CD14-positive monocyte (primary cell): ENCODE measurements around the gene PFAS. TPM values are rescaled to one million over a fixed set of nuclear protein-coding genes. Genes with fewer than 3 reads are reported as not detected.

Experiments
- DNase-seq, 3 donors: peaks; one replicate each; pipeline ENCODE4 v3.0.0-alpha.2; 2011 to 2022
- H2AFZ ChIP-seq: 2 replicates; pipeline ENCODE4 v1.6.0; 2012; ENCODE audit warnings: mild to moderate bottlenecking, low read depth, low read length, inconsistent platforms; ENCODE audit not compliant: insufficient read depth, poor library complexity, severe bottlenecking
- H3K27ac ChIP-seq, 2 donors: 1 replicate in 1 of 2; 2 replicates in 1 of 2; pipeline ENCODE4 v1.5.1; 2012 to 2013; ENCODE audit warnings: low read length in 2 of 2, control low read depth in 1 of 2, inconsistent platforms in 1 of 2, low read depth in 1 of 2, mild to moderate bottlenecking in 1 of 2
- H3K27me3 ChIP-seq, 2 donors: one replicate each; pipeline versions ENCODE4 v1.6.0 to v1.6.1; 2011 to 2013; ENCODE audit warnings: low read length in 2 of 2; ENCODE audit not compliant: control insufficient read depth in 2 of 2, insufficient read depth in 2 of 2
- H3K36me3 ChIP-seq, 2 donors: replicated peaks in 1 of 2; 1 replicate in 1 of 2; 2 replicates in 1 of 2; pipeline versions ENCODE4 v1.5.1 to v1.6.1; 2012 to 2013; ENCODE audit warnings: low read length in 2 of 2, control low read depth in 1 of 2, inconsistent platforms in 1 of 2, mild to moderate bottlenecking in 1 of 2; ENCODE audit not compliant: insufficient read depth in 2 of 2, control insufficient read depth in 1 of 2
- H3K4me1 ChIP-seq, 2 donors: 1 replicate in 1 of 2; 2 replicates in 1 of 2; pipeline versions ENCODE4 v1.5.1 to v1.6.1; 2012 to 2013; ENCODE audit warnings: low read length in 2 of 2, control low read depth in 1 of 2, inconsistent platforms in 1 of 2, mild to moderate bottlenecking in 1 of 2, moderate library complexity in 1 of 2; ENCODE audit not compliant: insufficient read depth in 2 of 2, control insufficient read depth in 1 of 2
- H3K4me2 ChIP-seq: replicated peaks from 2 replicates; pipeline ENCODE3; 2012; ENCODE audit warnings: low read length, moderate library complexity, mild to moderate bottlenecking; ENCODE audit not compliant: poor library complexity, severe bottlenecking; ENCODE audit errors: extremely low read depth
- H3K4me3 ChIP-seq, 3 experiments: fragments of 200-600 bp in 1 of 3; sonication (generic) in 1 of 3; replicated peaks in 1 of 3; 1 replicate in 2 of 3; 2 replicates in 1 of 3; pipeline ENCODE4 v1.5.1; 2011 to 2013; ENCODE audit warnings: low read length in 3 of 3, mild to moderate bottlenecking in 3 of 3, control low read depth in 2 of 3, low read depth in 2 of 3, inconsistent platforms in 1 of 3, moderate library complexity in 1 of 3
- H3K79me2 ChIP-seq: 2 replicates; pipeline ENCODE4 v1.6.0; 2012; ENCODE audit warnings: mild to moderate bottlenecking, control low read depth, inconsistent platforms, low read length, moderate library complexity; ENCODE audit not compliant: insufficient read depth
- H3K9ac ChIP-seq: 2 replicates; pipeline ENCODE4 v1.6.0; 2017; ENCODE audit warnings: low read length, mild to moderate bottlenecking; ENCODE audit not compliant: insufficient read depth, poor library complexity, severe bottlenecking
- H3K9me3 ChIP-seq, 2 donors: replicated peaks in 1 of 2; 1 replicate in 1 of 2; 2 replicates in 1 of 2; pipeline versions ENCODE4 v1.5.1 to v1.6.1; 2012 to 2013; ENCODE audit warnings: low read length in 2 of 2, control low read depth in 1 of 2; ENCODE audit not compliant: control insufficient read depth in 1 of 2, insufficient read depth in 1 of 2
- H4K20me1 ChIP-seq: 2 replicates; pipeline ENCODE4 v1.6.0; 2012; ENCODE audit warnings: mild to moderate bottlenecking, low read length, control low read depth, moderate library complexity; ENCODE audit not compliant: insufficient read depth
- H3K27ac Mint-ChIP-seq, 7 donors: one replicate each; pipeline ENCODE4 v1.8.0; 2020; ENCODE audit warnings: mild to moderate bottlenecking in 7 of 7, mixed read lengths in 7 of 7, moderate library complexity in 6 of 7, inconsistent platforms in 2 of 7
- H3K27me3 Mint-ChIP-seq, 3 donors: one replicate each; pipeline ENCODE4 v1.8.0; 2021 to 2022; ENCODE audit warnings: low read depth in 3 of 3, mild to moderate bottlenecking in 3 of 3, mixed read lengths in 3 of 3, moderate library complexity in 3 of 3, inconsistent platforms in 1 of 3
- H3K36me3 Mint-ChIP-seq, 2 donors: one replicate each; pipeline ENCODE4 v1.8.0; 2020; ENCODE audit warnings: mixed read lengths in 2 of 2, inconsistent platforms in 1 of 2, mild to moderate bottlenecking in 1 of 2
- H3K4me1 Mint-ChIP-seq: one replicate; pipeline ENCODE4 v1.8.0; 2020; ENCODE audit warnings: mild to moderate bottlenecking, mixed read lengths
- H3K4me3 Mint-ChIP-seq, 2 donors: one replicate each; pipeline ENCODE4 v1.8.0; 2020; ENCODE audit warnings: mild to moderate bottlenecking in 2 of 2, mixed read lengths in 2 of 2, moderate library complexity in 1 of 2
- H3K9me3 Mint-ChIP-seq, 7 donors: one replicate each; pipeline ENCODE4 v1.8.0; 2020 to 2022; ENCODE audit warnings: mixed read lengths in 7 of 7, mild to moderate bottlenecking in 6 of 7, moderate library complexity in 6 of 7, inconsistent platforms in 2 of 7
- CTCF ChIP-seq: fragments of 200-600 bp; IDR thresholded peaks from one replicate; pipeline ENCODE4 v1.8.0; 2022; ENCODE audit warnings: antibody characterized with exemption, mild to moderate bottlenecking
- WGBS: methylation state at CpG from one replicate; pipeline ENCODE4 v1.1.5; 2013; ENCODE audit warnings: missing lambda C conversion rate; ENCODE audit not compliant: insufficient coverage; 5-methylcytosine and 5-hydroxymethylcytosine counted together
- intact Hi-C, 2 donors: fragments of 100-400 bp; cut with micrococcal nuclease; formaldehyde crosslinking; loops; one replicate each; pipeline versions ENCODE4 v1.15.0 to v1.15.1; 2023
- polyA minus RNA-seq: library from RNA; depleted of rRNA, polyadenylated mRNA; stranded (reverse); fragments of >200 nt; gene quantifications from 2 replicates; pipeline ENCODE4 v1.2.3, GENCODE V29; 2012
- polyA plus RNA-seq, 3 donors: library from polyadenylated mRNA; depleted of rRNA in 1 of 3; unstranded in 2 of 3; stranded (reverse) in 1 of 3; fragments of 300-500 nt in 2 of 3; fragments of >200 nt in 1 of 3; fragmentation: Illumina TruSeq in 2 of 3; gene quantifications; 1 replicate in 2 of 3; 2 replicates in 1 of 3; pipeline ENCODE4 v1.2.3, GENCODE V29; 2012 to 2021
- total RNA-seq, 12 experiments: library from RNA in 1 of 12; stranded (reverse) in 1 of 12; fragments of 120-200 nt in 1 of 12; gene quantifications; one replicate each; pipeline ENCODE4 v1.2.4 and lab custom pipeline; 2013 to 2026; ENCODE audit warnings: mixed read lengths in 6 of 12, inconsistent platforms in 1 of 12

PFAS gene
- total RNA-seq (2013) = 7.6 TPM
- polyA plus RNA-seq (10 to 100 TPM in 1 of 3 donors, 1 to 10 TPM in 2; 4.1 to 12.8 (median 4.4) TPM), polyA minus RNA-seq (6.7 and 9.8 TPM in 2 replicates), total RNA-seq (lab: John Stamatoyannopoulos, UW) (1.6 to 11.5 (median 7.1) reads per million in 11 experiments)

DNA sequence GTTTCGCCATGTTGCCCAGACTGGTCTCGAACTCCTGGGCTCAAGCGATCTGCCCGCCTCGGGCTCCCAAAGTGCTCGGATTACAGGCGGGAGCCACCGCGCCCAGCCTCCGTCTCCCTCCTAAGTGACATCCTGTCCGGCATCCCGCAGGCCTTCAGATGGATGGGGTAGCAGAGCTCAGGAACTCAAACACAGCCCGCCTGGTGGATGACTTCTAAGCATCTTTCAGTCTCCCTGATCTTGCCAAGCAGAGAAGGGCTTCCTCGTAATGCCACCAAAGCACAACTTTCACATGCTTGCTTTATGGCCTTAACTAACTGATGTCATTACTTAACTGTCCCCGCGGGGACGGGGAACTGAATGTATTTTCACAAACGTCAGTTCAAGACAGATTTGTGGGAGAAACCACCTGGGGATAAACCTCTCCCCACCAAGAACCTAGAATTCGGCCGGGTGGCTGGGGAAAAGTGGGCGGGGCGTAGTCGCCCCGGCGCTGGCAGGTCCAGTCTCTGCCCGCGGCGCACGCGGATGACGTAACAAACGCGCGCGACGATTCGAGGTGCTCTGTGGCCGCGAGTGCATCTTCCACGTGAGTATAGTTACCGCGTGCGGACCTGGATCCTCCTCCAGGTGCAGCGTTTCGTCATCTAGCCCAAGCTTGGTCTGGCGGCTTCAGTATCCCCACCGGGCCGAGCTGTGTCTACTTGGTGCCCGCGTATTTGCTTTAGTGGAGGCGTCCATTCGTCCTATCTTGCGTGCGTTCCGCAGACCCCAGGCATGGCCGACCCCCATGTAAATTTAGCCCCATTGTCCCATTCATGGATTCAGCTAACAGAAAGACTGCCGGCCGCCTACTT is at the start of gene PFAS:
Gene PFAS (plus strand): TSS at position 539 of the 857 bp plus-strand sequence. CDS start 4,649 bp downstream, outside the sequence.
- Mint-ChIP-seq H3K4me3 (peak within 1 kb of the TSS; percentile 95 to 98), H3K27ac (peak within 1 kb of the TSS; percentile 97 to 100 (median 99)), H3K9me3 (peaks cover 0 to 4% (median 0%) of the 10 kb centered on the region in 7 donors), H3K27me3 (no peaks in the 10 kb centered on the region), H3K4me1 (peaks cover 32% of the 10 kb centered on the region), H3K36me3 (peaks cover 4 to 18% of the 10 kb centered on the region in 2 donors)
- peak; percentile 93 to 95 (median 95) for DNase-seq
- no peaks in the 10 kb centered on the region for H4K20me1 ChIP-seq
- WGBS = under 1% methylated on average over 50 of the region's 58 CpGs
- intact Hi-C loops = loop anchor here (1.0 to 10.0 kb wide), 5 partner anchors 23 to 64 kb away; partner anchors contain the start of genes AURKB (in 2 of the 2) and RANGRF (in 1 of the 2)
- TF ChIP-seq CTCF = no peak
- peak within 1 kb of the TSS; percentile 83 for H3K4me2 ChIP-seq
- peak within 1 kb of the TSS; percentile 61 to 88 (median 61) for H3K4me3 ChIP-seq
- peaks cover 49% of the 10 kb centered on the region for H3K79me2 ChIP-seq
- H3K4me1 ChIP-seq = peaks cover 16 to 23% of the 10 kb centered on the region in 2 donors
- no peaks in the 10 kb centered on the region for H3K36me3 ChIP-seq
- H2AFZ ChIP-seq = peak within 1 kb of the TSS; percentile 94
- peak within 1 kb of the TSS; percentile 94 to 95 for H3K27ac ChIP-seq
- H3K9ac ChIP-seq = peak within 1 kb of the TSS; percentile 88
- H3K27me3 ChIP-seq = no peaks in the 10 kb centered on the region
- no peaks in the 10 kb centered on the region for H3K9me3 ChIP-seq

DNA sequence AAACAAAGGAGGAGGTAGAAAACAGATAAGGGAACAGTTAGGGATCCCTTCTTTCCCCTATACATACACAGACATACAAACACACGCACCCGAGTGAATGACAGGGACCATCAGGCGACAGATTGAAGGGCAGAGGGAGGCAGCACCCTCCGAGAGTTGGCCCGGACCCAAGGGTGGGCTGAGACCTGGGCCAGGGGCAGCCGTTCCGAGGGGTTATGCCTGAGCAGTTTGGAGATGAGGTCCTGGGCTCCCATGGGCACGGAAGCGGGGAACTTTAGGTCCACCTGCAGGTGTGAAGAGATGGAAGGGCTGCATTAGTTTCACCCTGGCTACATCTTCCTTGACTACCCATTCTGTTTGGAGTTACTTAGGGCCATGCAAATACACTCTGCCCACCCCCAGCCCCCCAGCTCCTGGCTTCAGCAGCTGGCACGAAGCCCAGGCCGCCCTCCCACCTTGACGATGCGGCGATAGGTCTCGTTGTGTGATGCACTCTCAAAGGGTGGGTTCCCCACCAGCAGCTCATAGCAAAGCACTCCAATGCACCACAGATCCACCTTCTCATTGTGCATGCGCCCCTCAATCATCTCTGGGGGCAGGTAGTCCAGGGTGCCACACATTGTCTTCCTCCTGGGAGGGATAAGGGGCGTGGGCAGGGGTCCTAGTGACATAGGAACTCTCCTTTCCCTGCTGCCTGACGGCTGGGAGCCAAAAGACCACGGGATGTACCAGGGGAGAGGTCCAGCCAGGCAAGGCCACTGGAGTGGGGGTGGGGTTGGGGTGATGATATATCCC is 44.1 kb upstream of the PFAS start:
- Mint-ChIP-seq H3K4me3 (no peak overlapping the region), H3K36me3 (peaks cover 19 to 42% of the 10 kb centered on the region in 2 donors), H3K27ac (peak overlapping the region in 1 of 7 donors; percentile 70), H3K27me3 (no peaks in the 10 kb centered on the region), H3K4me1 (peaks cover 18% of the 10 kb centered on the region), H3K9me3 (no peaks in the 10 kb centered on the region)
- Histone ChIP-seq H3K4me1 (peaks cover 18 to 22% of the 10 kb centered on the region in 2 donors), H3K9ac (no peak overlapping the region), H2AFZ (no peak overlapping the region), H3K27ac (no peak overlapping the region), H4K20me1 (no peaks in the 10 kb centered on the region), H3K4me3 (no peak overlapping the region), H3K4me2 (no peak overlapping the region), H3K36me3 (peaks cover 2 to 14% of the 10 kb centered on the region in 2 donors), H3K9me3 (no peaks in the 10 kb centered on the region), H3K27me3 (no peaks in the 10 kb centered on the region), H3K79me2 (peaks cover 39% of the 10 kb centered on the region)
- no peak for TF ChIP-seq CTCF
- intact Hi-C loops = loop anchor here in 1 of 2 donors (5.0 kb wide), 1 partner anchor 82 kb away; the partner anchor contains the start of gene RANGRF
- no peak for DNase-seq
- WGBS = 99% methylated on average over 11 of the region's 19 CpGs
